Epidermal melanocyte (primary cell): ENCODE measurements around the gene ZC3H7B.
"Not testable (repeated sequence)": the region's sequence is repeated elsewhere in the genome, so short reads cannot be mapped to it uniquely, and the experiment has no call there.

ENCODE experiments used
- DNase-seq: peaks from one replicate; pipeline ENCODE4 v3.0.0; 2011; ENCODE audit warnings: low spot score; ENCODE audit not compliant: insufficient read length

The ZC3H7B gene

GRCh38 chr22:41285820-41286638 is 15.3 kb upstream of the ZC3H7B start, which contains the start of gene RANGAP1:
RANGAP1 (minus strand) TSS chr22:41286187; CDS start chr22:41281044, 5,143 bp downstream.
- peak; percentile 97 for DNase-seq

- no peak for DNase-seq
Measured at GRCh38 chr22:41286639-41287091, 14.7 kb upstream of the ZC3H7B start.

GRCh38 chr22:41288245-41288946 is 12.9 kb upstream of the ZC3H7B start:
- no peak for DNase-seq

- DNase-seq, result no peak
Measured at GRCh38 chr22:41289671-41290070, 11.7 kb upstream of the ZC3H7B start.

- DNase-seq, result peak; percentile 42
Measured at GRCh38 chr22:41290262-41291221, 10.8 kb upstream of the ZC3H7B start.

- not testable (repeated sequence) for DNase-seq
Measured at GRCh38 chr22:41294816-41295215, 6.5 kb upstream of the ZC3H7B start.

- DNase-seq, result no peak
Measured at GRCh38 chr22:41296826-41297667, 4.3 kb upstream of the ZC3H7B start.

GRCh38 chr22:41300661-41301060 is 664 bp upstream of the ZC3H7B start:
- no peak for DNase-seq

GRCh38 chr22:41302021-41302767 is 869 bp downstream of the ZC3H7B start:
- no peak for DNase-seq

- DNase-seq, result no peak
Measured at GRCh38 chr22:41302811-41303210, 1.5 kb downstream of the ZC3H7B start.

GRCh38 chr22:41305646-41306045 is 4.3 kb downstream of the ZC3H7B start:
- peak; percentile 72 for DNase-seq

GRCh38 chr22:41308054-41308453 is 6.7 kb downstream of the ZC3H7B start:
- peak; percentile 52 for DNase-seq

- DNase-seq, result no peak
Measured at GRCh38 chr22:41308544-41308947, 7.2 kb downstream of the ZC3H7B start.

- no peak for DNase-seq
Measured at GRCh38 chr22:41310336-41310735, 9.0 kb downstream of the ZC3H7B start.

- DNase-seq, result no peak
Measured at GRCh38 chr22:41311487-41311886, 10.2 kb downstream of the ZC3H7B start.

GRCh38 chr22:41314821-41315220 is 13.5 kb downstream of the ZC3H7B start:
- DNase-seq, result no peak

GRCh38 chr22:41315586-41315985 is 14.3 kb downstream of the ZC3H7B start:
- no peak for DNase-seq

- peak; percentile 66 for DNase-seq
Measured at GRCh38 chr22:41320416-41321240, 19.3 kb downstream of the ZC3H7B start.
